ENCODE results near the gene LMX1B. TPM values are rescaled to one million over a fixed set of nuclear protein-coding genes. Genes with fewer than 3 reads are reported as not detected.

The LMX1B gene
- total RNA-seq, 1 experiment from 2014 or later = 2.6 TPM

GRCh38 chr9:126607731-126608130 lies 6.0 kb upstream of the LMX1B start:
- Histone ChIP-seq H3K9me3 (ENCODE audit: control insufficient read depth, insufficient read depth, low read depth, low read length) (no peaks in the 10 kb centered on the region), H3K4me3 (ENCODE audit: low read depth in 2 of 2, low read length in 2 of 2) (no peak overlapping the region), H3K4me1 (ENCODE audit: control insufficient read depth, insufficient read depth, low read length) (no peaks in the 10 kb centered on the region), H3K27me3 (ENCODE audit: control insufficient read depth, insufficient read depth, low read length) (no peaks in the 10 kb centered on the region), H3K27ac (ENCODE audit: low read length) (no peak overlapping the region), H3K36me3 (ENCODE audit: control insufficient read depth, insufficient read depth, low read length) (no peaks in the 10 kb centered on the region)
- ATAC-seq (no peak), DNase-seq (ENCODE audit: low read depth, low spot score) (no peak)
- ChIA-PET CTCF (no interaction called here), POLR2A (no interaction called here)
- no peak for TF ChIP-seq REST (IDR thresholded peaks at IDR 0.05; ENCODE audit: insufficient read depth in 1 of 2, low read depth in 2 of 2, low read length in 1 of 2)
- TF ChIP-seq SIN3A (IDR thresholded peaks at IDR 0.05; ENCODE audit: borderline replicate concordance, insufficient read depth, low read depth, low read length) = no peak
- TF ChIP-seq CTCF (IDR thresholded peaks at IDR 0.05) = no peak
- TF ChIP-seq TCF7L2 (IDR thresholded peaks at IDR 0.05; ENCODE audit: low read depth, low read length) = no peak
- TF ChIP-seq POLR2AphosphoS5 (IDR thresholded peaks at IDR 0.05; ENCODE audit: low read depth, low read length) = no peak
- in situ Hi-C loops (cut with HindIII; ENCODE audit: low pct_unique_long_range_greater_than_20kb, low sequenced_read_pairs) (no loop called here), intact Hi-C loops (cut with micrococcal nuclease; ENCODE audit: unreplicated experiment) (loop anchor here (5.0 kb wide), 1 partner anchor 80 kb away; no protein-coding TSS in a partner anchor)
- no TSS peak for BruUV-seq (replicated peaks)

GRCh38 chr9:126608551-126608950 lies 5.2 kb upstream of the LMX1B start:
- in situ Hi-C loops (cut with HindIII; ENCODE audit: low pct_unique_long_range_greater_than_20kb, low sequenced_read_pairs) (no loop called here), intact Hi-C loops (cut with micrococcal nuclease; ENCODE audit: unreplicated experiment) (loop anchor here (5.0 kb wide), 1 partner anchor 79 kb away; no protein-coding TSS in a partner anchor)
- H3K27ac ChIP-seq (ENCODE audit: low read length) = no peak overlapping the region
- H3K4me1 ChIP-seq (ENCODE audit: control insufficient read depth, insufficient read depth, low read length) = no peaks in the 10 kb centered on the region
- no peak for TF ChIP-seq TCF7L2 (IDR thresholded peaks at IDR 0.05; ENCODE audit: low read depth, low read length)
- no peak for TF ChIP-seq CTCF (IDR thresholded peaks at IDR 0.05)
- TF ChIP-seq POLR2AphosphoS5 (IDR thresholded peaks at IDR 0.05; ENCODE audit: low read depth, low read length) = no peak
- no peak overlapping the region for H3K4me3 ChIP-seq (ENCODE audit: low read depth in 2 of 2, low read length in 2 of 2)
- H3K9me3 ChIP-seq (ENCODE audit: control insufficient read depth, insufficient read depth, low read depth, low read length) = no peaks in the 10 kb centered on the region
- POLR2A ChIA-PET = no interaction called here
- DNase-seq (ENCODE audit: low read depth, low spot score) = no peak
- H3K36me3 ChIP-seq (ENCODE audit: control insufficient read depth, insufficient read depth, low read length) = no peaks in the 10 kb centered on the region
- CTCF ChIA-PET = no interaction called here
- BruUV-seq (replicated peaks) = no TSS peak
- no peak for ATAC-seq
- no peaks in the 10 kb centered on the region for H3K27me3 ChIP-seq (ENCODE audit: control insufficient read depth, insufficient read depth, low read length)
